GM19035 (cell line): ENCODE results near the gene AGAP3.

ENCODE experiments used
- ATAC-seq: cut with Tn5 transposase; IDR thresholded peaks from one replicate; pipeline ENCODE4 v1.9.1; 2021; ENCODE audit not compliant: unreplicated experiment

Gene AGAP3

DNA sequence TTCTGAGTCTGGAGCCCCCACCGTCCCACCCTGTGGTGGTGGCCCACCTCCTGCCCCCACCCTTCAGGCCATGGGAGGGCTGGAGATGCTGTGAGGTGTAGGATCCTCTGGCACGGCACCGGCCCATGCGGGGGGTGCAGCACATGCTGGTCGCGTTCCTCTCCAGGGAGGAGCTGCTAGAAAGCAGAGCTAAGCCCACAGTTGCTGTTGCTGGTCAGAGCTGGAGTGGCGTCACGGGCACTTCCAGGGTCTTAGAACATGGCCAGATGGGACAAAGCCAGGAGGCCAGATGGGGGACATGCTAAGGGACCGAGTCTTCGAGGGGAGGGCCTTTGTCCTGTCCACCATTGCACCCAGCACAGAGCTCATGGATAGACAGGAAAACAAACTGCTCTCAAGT, 21.6 kb downstream of the AGAP3 start:
- ATAC-seq: no peak

DNA sequence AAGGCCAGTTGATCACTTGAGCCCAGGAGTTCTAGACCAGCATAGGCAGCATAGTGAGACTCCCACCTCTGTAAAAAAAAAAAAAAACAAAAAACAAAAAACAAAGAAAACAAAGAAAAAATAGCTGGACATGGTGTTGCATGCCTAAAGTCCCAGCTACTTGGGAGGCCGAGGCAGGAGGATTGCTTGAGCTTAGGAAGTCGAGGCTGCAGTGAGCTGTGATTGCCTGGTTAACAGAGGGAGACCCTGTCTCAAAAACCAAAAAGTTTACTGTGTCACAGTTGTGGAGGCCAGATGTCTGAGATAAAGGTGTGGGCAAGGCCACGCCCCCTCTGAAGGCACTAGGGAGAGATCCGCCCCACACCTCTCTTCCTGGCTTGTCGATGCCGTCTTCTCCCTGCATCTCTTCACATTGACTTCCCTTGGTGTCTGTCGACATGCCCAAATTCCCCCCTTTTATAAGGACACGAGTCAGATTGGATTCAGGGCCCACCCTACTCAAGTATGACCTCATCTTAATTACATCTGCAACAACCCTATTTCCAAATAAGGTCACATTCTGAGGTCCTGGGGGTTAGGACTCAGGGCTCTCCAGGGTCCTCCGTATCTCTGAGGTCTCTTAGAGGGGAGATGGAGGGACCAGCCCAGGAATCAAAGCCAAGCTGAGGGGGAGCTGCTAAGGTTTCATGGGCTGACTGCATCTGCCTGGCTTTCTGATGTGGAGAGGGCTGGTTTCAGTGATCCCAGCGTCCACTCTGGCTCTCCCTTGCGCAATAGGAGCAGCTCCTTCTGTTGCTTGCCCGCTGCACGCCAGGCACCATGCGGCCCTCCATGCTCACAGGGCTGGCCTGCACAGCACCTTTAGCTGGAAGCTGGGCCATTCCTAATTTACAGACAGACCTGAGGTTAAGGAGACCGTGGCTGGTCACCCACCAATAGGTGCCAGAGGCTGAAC, 23.1 kb downstream of the AGAP3 start:
- ATAC-seq: no peak

DNA sequence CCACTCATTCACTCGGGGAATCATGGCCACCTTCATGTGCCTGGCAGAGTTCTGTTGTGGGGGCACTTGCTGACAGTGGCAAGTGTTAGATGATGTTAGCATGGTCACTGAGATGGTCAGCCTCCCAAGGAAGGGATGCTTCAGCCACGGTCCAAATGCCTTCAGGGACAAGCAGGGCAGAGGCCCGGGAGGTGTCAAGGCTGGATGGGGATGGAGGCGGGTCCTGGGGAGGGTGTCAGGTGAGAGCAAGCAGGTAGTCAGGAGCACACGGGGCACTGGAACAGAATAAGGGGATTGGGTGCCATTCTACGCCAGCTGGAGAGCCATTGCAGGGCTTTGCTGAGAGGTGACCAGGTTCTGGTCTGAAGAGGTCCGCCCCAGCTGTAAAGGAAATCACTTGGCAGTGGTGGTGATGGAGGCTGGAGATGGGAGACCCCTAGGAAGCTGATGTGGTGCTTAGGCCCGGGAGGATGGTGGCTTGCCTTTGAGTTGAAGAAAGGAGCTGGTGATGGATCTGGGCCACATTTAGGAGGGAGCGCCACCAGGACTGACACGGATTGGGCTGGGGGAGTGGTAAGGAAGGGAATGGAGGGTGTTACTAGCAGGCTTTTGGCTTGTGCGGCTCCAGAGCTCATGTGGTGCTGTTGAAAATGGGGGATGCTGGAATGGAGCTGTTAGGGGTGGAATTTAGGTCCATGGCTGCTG, 24.1 kb downstream of the AGAP3 start:
- ATAC-seq: no peak

DNA sequence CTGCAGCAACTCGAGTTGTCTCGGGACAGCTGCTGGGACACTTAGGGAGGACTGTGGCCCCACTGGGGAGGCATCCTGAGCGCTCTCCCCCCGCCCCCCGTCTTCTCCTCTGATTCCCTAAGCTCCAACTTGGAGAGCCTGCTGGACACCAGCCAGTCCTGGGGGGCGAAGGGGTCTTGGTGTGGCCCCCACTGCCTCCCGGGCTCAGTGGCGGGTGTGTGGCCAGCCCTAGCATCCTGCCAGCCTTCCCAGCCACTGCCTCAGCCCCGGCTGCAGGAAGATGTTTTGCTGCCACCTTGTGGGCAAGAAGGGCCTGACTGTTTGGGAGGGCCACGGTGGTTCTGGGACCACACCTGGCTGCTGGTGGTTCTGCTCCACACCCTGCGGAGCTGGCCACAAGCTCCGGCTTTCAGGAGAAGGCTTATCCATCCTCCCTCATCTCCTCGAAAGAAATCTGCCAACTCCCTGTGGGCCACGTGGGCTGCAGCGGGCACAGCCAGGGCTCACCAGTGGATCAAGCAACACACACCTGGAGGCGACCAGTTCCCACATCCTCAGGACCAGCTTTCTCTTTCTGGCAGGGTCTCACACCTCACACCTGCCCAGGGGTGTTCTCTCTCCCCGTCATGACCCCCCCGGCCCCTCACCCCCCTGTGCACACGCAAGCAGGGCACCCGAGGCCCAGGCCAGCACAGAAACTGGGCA, 24.8 kb downstream of the AGAP3 start:
- peak; percentile 76 for ATAC-seq

DNA sequence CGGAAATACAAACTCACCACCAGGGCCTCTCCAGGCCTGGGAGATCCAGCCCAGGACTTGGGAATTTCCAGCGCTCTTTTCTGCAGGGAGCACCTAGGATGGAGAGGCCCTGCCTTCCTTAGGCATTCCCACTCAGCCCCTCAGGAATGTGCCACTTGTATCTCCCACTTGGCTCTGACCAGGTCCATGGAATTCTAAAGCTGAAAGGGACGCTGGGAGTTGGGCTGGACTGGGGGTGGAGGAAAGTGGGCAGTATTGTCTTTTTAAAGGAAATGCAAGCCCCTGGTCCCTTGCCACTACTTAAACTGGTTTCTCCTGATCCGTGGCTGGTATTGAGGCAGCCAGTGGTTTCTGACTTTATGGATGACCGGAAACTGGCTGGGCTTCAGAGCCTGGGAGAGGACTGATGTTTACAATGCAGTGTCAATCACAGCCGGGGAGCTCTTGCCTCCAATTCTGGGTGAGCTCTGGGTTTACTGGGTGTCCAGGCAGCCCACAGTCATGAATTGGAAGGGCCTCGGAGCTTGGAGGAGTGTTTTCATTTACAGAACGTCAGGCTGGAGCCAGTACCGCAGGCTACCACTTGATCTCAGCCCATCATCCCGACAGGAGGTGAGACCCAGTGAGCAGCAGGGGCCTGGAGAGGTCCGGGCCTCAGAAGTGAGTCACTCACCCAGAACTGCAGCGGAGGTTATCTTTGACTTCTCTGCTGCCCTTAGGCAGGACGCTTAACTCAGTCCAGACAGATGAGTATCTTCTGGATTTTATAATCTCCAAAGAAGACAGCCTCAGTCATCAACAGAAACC, 27.3 kb downstream of the AGAP3 start:
- no peak for ATAC-seq

DNA sequence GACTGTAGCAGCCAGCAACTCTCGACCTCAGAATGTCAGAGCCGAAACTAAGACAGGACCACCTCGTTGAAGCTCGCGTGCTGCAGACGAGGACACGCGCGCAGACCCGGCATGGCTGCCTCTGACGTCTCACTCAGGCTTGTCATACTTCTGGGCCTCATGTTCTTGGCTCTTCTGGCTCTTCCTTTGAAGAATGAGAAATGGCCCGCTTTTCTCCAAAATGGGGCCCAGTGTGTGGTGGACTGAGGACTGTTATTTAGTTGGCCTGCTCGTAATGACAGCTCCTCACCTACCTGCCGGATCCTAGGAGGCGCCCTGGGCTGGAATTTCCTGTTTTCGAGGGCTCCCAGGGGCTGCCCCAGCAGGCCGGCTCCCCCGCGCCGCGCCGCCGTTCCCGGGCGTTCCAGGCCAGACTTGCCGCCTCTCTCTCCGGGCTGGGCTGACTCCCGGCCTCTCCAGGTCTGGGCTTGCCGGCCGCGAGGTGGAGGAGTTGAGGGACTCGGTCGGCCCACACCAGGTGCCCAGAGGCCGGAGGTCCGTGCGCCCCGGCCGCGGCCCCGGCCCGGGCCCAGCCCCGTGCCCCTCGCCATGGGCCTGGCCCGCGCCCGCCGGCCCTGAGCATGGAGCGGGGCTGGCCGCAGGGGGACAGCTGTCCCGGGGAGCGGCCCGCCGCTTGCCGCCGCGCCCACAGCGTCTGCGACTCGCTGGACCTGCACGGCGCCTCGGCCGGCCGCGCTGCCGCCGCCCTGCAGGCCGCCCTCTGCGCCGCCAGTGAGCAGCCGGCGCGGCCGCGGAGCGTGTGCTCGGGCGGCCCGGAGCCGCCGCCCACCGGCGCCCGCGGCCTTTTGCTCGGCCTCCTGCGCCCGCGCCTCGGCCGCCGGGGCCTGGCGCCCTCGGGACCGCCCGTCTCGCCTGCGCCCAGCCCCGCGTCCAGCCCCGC, 28.1 kb downstream of the AGAP3 start:
- no peak for ATAC-seq

DNA sequence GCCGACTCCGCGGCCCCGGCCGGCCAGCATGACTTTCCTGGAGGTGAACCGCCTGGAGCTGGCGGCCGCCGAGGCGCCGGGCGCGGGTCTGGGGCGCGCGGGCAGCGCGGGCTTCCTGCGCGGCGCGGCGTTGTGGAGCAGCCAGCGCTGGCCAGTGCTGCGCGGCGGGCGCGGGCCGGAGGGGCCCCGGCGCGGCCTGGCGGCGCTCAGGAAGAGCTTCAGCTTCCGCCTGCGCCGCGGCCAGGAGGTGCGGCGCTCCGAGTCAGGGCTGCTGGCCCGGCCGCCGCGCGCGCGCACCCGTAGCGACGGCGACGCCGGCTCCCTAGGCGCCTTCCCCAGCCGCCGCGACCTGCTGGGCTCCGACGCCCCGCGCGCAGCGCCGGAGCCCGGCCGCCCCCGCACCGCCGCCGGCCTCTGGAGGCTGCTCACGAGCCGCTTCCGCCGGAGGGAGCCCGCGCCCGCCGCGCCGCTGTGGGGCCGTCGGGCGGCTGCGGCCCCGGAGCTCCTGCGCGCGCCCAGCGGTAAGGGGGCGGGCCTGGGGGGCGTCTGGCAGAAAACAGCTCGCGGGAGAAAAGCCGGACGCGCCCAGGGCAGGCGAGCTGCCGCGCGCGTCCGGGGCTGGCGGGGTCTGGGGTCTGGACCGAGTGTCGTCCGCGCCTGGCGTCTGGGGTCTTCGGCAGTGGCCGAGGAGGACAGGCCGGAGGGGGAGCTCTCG, 29.0 kb downstream of the AGAP3 start:
- ATAC-seq: no peak

DNA sequence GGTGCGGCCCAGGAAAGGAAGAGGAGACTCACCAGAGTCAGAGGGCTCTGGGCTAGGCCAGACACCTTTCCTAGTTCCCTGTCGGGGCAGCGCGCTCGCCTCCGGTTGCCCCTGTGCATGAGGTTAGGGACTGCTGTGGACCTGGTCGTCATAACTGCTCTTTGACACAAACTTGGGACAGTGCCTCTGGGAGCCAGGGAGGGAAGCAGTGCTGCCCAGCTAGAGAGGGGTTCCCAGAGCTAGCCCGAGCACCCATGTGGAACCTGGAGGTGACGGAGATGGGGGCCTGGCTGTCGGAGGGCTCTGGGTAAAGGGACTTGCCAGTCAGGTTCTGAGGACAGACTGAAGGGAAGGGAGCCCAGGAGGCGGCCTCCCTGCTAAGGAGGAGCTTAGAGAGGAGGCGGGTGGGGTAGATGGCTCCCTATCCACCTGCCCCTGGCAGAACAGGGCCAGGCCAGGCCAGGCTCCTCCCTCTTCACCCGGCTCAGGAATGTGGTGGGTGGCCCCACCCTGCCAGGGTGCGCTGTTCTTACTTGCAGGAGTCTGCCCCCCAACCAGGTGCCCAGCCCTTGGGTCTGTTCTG, 29.7 kb downstream of the AGAP3 start:
- ATAC-seq: no peak

DNA sequence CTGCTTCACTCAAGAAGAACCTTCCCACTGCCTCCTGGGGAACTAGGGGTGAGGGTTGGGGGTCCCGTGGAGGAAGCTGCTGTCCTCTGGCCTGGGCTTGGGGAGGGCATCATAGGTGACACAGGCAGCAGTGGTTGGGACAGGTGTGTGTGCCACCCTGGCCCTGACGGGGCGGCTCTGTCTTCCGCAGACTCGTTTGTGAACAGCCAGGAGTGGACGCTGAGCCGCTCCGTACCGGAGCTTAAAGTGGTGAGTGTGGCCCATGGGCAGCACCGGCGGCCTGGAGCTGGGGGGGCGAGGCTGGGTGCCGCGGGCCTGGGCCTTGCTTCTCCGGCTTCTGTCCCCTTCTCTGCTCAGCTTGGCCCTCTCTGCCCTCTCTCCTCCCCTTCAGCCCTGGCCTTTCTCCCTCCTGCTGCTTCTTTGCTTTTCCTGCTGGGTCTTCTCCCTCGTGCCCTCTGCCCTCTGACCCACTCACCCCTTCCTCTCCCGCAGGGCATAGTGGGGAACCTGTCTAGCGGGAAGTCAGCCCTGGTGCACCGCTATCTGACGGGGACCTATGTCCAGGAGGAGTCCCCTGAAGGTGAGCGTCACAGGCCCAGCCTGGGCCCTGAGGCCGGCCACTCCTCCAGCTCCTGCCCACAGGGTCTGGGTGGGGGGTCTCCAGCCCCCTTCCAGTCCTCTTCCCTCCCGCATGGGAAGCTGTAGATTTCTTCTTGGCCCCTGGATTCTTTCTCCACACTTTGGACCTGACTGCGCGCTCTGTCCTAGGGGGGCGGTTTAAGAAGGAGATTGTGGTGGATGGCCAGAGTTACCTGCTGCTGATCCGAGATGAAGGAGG, 30.5 kb downstream of the AGAP3 start:
- ATAC-seq: no peak

DNA sequence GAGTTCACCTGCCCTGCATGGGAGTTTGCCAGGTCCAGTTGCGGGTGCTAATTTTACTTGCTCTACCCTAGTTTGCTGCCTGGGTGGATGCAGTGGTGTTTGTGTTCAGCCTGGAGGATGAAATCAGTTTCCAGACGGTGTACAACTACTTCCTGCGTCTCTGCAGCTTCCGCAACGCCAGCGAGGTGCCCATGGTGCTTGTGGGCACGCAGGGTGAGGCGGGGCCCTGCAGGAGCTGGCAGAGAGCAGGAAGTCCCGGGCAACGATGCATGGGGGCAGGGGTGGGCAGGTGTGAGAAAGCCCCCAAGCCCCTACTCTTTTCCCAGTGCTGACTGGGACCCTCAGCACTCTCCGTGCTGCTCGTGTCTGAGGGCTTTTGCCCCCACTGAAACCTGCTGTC, 31.3 kb downstream of the AGAP3 start:
- no peak for ATAC-seq

DNA sequence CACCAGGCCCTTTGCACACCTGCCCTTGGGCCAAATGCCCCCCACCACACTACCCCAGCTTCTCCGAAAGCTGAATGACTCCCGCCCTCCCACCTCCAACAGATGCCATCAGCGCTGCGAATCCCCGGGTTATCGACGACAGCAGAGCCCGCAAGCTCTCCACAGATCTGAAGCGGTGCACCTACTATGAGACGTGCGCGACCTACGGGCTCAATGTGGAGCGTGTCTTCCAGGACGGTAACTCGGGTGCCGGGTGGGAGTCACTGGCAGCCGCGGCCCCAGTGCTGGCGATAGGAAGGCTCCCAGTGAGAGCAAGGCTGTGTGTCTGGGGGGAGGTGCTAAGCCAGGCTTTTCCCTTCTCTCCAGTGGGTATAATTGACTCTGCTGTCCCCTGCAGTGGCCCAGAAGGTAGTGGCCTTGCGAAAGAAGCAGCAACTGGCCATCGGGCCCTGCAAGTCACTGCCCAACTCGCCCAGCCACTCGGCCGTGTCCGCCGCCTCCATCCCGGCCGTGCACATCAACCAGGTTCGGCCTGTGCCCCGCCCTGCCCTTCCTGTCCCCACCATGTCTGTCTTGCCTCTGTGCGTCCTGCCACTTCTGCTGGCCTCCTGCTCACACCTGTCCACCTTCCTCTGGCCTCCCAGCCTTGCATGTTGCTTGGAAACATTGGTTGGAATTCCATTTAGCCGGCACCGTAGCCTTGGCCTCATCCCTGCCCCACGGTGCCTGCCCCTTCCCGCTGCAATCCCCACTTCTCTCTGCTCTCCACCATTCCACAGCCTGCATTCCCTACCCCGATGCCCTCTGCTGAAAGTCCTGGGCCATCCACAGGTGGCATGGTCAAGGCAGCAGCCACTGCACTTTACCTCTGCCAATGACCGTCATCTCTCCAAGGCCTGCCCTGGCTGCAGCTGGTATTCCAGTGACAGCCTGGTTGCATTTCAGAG, 32.1 kb downstream of the AGAP3 start:
- ATAC-seq: no peak

DNA sequence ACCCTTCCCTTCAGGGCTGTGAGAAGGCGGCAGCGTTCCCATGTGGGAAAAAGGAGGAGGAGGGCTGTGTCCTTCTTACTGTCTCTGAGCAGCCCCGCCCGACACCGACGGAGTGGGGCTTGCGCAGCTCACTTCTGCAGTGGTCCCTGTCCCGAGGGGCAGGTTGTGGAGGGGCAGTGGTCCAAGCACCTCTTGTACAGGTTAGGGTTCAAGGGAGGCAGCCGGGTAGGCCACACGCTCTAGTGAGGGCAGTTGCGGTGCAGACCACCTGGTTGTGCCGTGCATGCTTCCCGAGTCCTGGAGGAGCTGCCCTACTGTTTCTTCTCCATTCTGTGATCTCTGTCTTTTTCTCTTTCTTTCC, 32.8 kb downstream of the AGAP3 start:
- ATAC-seq: no peak

DNA sequence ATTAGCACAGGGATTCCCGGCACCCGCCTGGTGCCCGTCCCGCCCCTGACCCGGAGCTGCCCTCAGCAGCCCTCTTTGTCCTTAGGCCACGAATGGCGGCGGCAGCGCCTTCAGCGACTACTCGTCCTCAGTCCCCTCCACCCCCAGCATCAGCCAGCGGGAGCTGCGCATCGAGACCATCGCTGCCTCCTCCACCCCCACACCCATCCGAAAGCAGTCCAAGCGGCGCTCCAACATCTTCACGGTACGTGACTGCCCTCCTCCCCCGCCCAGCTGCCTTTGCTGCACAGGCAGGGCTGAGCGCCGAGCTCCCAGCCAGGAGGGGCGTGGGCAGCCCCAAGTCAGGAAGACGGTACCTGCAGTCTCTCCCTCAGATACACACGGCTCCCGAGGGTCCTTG, 33.6 kb downstream of the AGAP3 start:
- ATAC-seq: no peak

DNA sequence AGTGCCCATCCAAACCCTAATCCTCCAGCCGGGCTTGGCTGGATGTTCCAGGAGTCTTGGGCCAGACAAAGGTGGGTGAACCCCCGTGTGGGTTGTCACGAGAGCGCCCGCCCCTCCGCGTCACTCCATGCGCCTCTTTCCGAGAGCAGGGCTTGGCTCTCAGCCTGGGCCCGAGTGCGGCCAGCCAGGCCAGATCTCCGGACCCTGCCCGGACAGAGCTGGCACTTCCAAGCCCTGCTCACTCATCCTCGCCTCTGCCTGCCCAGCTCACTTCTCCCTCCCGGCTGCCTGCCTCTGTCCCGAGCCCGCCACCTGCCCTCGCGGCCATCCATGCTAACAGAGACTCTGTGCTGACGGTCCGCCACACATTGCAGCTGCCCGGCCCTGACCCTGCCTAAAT, 34.6 kb downstream of the AGAP3 start:
- ATAC-seq: no peak

DNA sequence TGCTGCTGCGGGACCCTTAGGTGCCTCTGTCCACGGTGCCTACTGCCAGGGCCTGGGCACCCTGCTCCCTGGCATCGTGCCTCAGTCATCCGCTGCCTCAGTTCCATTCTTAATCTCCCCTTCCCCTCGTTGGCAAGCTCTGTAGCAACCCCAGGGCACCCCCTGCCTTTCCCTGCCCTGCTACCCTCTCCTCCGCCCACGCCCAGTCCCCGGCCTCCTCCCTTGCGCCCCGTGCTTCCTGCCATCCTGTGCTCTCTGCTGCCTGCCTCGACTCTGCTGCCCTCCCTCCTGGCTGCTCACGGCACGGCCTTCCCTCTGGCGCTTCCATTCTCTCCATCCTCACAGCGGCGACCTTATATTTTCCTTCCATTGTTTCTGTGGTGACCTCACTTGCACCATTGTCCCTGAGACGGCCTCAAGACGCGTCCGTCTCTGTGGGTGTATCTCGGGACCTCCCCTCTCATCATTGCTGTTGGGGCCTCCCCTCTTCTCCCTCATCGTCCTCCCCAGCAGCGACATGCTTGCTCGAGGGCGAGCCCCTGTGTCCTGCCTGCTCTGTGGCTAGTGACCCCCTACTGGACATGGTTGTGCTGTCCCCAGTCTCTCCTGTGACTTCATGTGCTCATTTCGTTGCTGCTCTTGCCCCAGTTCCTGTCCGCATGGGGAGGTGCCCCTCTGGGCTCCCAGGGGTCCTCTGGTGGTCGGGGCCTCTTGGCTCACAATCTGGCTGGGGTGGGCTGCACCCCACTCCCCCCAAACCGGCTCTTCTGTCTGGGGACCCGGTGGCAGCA, 35.3 kb downstream of the AGAP3 start:
- ATAC-seq: no peak

DNA sequence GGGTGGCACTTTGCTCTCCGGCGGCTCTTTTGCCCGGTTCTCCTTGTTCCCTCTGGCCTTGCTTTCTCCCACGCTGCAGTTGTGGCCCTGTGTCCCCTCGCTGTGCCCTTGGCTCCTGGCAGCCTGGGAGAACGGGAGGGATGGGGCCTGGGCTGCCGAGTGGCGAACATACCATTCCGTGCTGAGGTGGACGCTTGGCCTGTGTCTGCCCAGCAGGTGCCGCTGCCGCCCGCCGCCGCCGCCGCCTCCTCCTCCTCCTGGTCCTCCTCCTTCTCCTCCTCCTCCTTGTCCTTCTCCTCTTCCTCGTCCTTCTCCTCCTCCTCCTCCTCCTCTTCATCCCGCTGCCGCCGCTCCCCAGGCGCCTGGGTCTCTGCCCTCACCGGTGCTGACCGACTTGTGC, 36.0 kb downstream of the AGAP3 start:
- ATAC-seq: no peak
